HG02973 (cell line): ENCODE measurements around the gene RGCC.

Experiments used
- ATAC-seq: cut with Tn5 transposase; IDR thresholded peaks from one replicate; pipeline ENCODE4 v1.9.1; 2021; ENCODE audit warnings: moderate library complexity; ENCODE audit not compliant: unreplicated experiment

RGCC gene

DNA sequence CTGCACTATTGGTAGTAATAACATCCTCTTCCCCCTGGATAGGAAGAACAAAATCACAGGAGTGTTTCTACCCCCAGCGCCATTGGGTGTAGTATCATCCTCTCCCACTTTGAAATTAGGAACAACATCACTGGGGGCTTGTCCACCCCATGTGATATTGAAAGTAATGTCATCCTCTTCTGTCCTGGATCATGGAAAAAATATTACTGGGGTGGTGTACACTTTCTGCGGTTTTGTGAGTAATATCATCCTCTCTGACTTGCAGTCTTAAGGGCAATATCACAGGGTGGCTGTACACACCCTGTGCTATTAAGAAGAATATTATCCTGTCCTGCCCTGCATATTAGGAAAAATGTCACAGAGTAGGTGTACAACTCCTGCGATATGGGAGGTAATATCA, 4.9 kb upstream of the RGCC start:
- no peak for ATAC-seq

DNA sequence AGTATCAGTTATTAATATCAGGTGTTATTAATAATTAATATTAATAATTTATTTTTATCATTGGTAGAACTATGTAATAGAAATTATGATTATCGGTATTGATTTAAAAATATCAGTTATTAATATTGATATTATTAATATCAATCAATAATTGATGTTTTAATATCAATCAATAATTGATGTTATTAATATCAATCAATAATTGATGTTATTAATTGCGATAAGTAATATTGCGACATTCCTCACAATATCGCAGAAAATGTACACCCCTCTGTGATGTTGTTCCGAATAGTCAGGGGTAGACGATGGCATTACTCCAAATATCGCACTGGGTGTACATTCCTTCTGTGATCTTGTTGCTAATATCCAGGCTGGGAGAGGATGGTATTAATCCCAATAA, 3.7 kb upstream of the RGCC start:
- no peak for ATAC-seq

DNA sequence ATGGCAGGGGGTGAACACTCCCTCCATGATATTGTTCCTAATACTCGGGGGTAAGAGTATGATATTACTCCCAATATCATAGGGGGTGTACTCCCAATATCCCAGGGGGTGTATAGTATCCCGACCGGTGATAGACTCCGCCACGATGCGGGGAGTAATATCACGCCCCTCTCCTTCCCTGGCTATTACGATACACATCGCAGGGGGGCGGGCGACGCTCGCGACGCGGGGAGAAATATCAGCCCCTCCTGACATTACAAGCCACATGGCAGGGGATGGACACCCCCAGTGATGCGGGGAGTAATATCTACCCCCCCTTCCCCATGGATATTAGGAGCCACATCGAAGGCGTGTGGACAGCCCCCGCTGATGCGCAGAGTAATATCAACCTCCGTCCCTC, 3.2 kb upstream of the RGCC start:
- no peak for ATAC-seq

DNA sequence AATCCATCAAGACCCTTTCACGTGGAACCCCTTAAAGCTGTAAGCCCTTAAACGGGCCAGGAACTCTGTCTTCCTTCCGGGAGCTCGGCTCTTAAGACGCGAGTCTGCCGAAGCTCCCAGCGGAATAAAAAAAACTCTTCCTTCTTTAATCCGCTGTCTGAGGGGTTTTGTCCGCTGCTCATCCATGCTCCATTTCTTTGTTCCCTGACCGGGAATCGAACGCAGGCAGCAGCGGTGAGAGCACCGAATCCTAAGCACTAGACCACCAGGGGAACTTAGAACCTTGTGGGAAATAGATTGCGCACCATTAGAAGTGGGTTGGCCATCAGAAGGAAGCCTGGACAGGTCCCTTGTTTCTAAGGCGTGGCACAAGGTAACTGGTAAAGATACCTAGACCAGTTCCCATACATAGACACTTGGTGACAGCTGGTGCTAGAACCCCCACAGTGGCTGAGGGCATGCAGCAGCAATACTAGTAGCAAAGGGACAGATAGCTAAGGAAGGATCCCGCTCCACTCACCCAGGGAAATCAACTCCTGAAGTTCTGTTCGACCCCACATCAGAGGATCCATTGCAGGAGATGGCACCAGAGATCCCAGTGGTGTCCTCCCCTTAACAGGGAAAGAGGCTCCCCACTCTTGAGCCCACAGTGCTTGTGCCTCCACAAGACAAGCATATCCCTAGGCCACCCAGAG, 1.5 kb upstream of the RGCC start:
- no peak for ATAC-seq

DNA sequence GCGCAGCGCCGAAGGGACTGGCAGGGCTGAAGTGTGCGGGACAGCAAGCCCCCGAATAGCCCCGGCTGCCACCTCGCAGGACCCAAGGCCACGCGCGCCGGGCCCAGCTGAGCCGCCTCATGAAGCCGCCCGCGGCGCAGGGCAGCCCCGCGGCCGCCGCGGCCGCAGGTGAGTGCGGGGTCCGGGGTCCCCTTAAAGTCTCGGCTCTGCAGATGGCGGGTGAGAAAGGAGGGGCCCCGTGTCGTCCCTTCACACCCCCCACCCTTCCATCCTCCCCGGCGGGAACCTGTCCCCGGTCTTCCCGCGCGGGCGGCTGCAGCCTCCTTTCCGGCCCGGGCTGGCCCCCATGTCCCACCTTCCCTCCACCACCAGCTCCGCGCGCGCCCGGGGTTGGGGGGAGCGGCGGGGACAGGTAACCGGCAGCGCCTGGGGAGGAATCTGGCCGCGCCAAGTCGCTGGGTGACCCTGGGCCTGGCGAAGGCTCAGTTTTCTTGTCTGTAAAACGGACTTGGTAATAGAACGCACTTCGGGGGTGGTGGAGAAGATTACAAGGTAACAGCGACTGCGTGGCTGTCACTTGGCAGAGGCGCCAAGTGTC, 338 bp downstream of the RGCC start:
- peak; percentile 6 for ATAC-seq

GRCh38 chr13:41458187-41458760, 924 bp downstream of the RGCC start:
- peak; percentile 7 for ATAC-seq

- no peak for ATAC-seq
Observed at GRCh38 chr13:41458761-41459431, 1.5 kb downstream of the RGCC start.

- ATAC-seq: no peak
Observed at GRCh38 chr13:41459432-41460073, 2.2 kb downstream of the RGCC start.

DNA sequence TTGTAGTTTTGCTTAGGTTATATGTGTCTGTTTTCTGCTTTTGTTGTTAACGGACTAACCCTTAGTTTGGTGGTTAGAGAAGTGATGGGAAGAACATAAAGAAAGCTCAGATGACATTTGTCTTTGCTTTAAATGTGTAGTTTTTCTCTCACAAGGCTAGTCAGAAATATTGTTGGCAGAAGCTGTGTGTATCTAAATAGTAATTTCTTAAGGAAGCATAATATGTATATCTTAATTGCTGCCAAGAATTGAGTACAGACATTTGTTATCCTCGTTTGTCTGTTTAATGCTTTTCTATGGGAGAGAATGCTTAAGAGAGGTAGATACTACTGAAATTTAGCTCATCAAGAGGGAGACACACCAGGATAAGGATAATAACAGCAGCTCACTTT, 2.7 kb downstream of the RGCC start:
- ATAC-seq: no peak

DNA sequence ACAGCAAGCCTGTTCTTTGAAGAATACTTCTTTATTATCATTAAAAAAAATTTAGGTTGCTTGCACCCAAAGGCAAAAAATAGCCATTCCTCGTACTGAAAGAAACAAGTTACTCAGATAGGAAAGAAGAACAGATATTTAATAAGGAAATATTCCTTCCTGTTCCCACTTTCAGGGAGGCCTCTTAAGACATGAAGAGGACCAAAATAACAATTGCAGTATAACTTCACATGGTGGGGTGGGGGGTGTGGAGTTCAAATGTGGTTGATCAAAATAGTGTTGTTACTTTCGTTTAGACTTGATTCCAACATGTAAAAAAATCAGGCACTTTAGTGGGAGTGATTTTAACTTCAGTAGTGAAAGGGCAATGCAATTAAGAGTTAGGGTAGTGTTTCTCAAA, 3.6 kb downstream of the RGCC start:
- ATAC-seq: no peak

DNA sequence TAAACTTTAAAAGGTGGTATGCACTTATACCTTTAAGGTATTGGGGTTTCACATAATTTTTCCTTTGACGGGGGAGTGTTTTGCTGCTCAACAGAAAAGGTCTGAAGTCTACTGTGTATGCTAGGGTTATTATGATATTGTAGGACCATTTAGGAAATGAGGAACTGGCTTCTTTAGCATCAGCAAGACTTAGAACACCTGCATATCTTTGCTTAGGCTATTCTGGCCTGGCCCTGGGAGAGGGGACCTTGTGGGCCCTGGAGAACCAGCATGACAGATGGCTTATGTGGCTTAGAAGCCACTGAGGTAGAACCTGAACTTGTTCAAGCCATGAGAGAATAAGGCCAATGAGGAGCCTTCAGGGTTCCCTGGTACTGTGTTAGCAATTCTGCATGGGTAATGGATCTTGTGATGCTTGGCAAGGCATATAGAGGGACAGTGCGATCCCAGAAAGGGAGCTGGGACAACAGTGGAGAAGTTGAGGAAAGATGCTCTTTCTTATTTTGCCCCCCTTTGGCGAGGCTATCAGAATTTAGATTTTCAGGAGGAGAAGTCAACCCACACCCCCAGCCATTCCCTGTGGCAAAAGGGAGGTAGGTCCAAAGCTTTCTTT, 4.3 kb downstream of the RGCC start:
- ATAC-seq: no peak

DNA sequence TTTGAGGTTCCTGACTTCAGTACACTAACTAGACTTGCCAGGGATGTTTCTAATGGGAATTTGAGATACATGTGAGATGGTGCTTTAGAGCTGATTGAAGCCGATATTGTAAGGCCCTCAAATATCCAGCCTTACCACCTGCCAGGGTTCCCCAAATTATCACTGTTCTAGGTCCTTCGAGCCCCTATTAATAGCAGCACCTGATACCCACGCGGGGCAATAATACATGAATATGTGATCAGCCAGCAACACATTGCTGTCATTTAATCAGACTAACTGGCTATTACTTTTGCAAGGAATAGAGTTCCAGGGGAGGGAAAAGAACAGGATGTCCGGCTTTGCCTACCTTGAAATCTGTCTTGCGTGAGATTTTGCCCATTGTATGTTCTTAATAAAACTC, 5.1 kb downstream of the RGCC start:
- no peak for ATAC-seq

DNA sequence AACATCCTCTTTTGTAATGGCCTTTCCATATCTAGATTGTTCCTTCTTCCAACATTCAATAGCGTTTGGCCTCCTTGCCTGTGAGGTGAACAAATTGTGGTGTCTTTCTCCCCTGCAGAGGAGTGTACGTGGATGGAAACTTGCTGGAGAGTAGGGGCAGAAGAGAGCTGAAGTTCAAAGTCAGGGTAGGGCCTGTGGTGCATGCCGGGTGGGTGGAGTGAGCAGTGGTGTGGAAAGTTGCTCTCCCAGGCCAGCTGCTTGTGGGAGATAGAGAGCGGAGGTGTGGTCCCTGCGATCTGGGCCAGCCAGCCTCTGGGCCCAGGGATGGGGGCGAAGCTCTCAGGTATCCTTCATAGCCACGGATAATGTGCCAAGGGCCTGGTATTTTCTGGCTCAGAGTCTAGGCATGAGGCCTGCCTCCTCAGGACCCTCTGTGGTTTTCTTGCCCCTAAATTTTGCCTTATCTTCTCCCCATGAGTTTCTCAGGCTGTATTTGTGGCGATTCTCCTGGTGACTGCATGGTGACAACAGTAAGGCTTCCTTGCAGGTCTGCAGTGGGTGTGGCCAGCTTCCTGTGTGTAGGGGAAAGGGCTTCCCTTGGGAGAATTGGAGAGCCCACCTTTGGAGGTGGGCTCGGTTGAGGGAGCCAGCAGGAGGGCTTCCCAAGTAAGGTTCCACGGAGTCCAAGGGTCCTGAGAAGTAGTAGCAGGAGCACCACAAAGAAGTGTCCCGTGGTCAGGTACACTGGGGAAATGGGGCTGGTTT, 6.7 kb downstream of the RGCC start:
- peak; percentile 34 for ATAC-seq

DNA sequence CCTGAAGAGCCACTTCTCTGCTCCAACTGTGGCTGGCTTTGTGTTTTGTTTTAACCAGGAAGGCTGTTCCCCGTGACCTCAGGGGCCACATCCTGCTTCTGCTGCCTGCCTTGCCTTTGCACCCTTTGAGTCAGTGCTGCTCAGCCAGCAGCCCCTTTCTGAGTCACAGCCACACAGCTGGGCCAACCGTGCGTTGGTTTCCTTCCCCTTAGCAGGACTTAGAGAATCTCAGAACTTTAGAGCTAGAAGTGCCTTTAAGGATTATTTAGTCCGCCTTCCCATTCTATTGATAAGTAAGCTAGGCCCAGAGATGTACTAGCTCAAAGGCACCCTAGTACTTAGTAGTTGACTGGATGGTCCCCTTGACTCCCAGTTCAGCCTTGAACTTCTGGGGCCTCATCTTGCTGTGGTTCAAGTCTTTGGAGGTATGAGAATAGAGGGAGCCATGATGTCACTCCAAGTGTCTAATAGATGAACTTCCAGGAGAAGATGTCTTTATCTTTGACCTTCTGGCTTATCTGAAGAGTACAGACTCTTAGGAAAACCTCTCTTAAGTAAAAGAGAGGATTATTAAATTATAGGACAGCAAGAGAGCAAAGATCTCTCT, 8.0 kb downstream of the RGCC start:
- peak; percentile 88 for ATAC-seq

GRCh38 chr13:41465898-41466320, 8.6 kb downstream of the RGCC start:
- ATAC-seq: no peak

GRCh38 chr13:41467425-41467945, 10.1 kb downstream of the RGCC start:
- no peak for ATAC-seq

- ATAC-seq: no peak
Observed at GRCh38 chr13:41468631-41469030, 11.3 kb downstream of the RGCC start.

- ATAC-seq: no peak
Observed at GRCh38 chr13:41470196-41470595, 12.8 kb downstream of the RGCC start.

- ATAC-seq: no peak
Observed at GRCh38 chr13:41471785-41472184, 14.4 kb downstream of the RGCC start.

DNA sequence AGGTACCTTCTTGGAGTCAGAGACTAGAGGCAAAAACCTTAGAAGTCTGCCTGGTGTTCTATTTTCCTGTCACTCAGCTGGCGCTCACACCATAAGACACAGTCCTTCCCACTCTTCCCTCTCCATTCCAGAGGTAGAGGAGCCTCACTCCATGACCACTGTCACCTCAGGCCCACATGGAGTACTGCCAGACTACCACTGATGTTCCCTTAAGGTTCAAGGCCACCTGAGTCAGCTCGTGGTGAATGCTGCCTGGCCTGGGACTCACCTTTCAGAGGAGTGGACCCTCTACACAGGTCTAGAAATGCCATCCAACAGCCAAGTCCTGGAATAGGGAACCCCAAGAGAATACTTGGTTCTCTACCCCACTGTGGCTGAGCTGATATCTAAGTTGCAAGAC, 29.9 kb downstream of the RGCC start:
- no peak for ATAC-seq
